IMR-90 (cell line): ENCODE measurements around the gene IGIP. TPM values are rescaled to one million over a fixed set of nuclear protein-coding genes. Genes with fewer than 3 reads are reported as not detected.

ENCODE experiments used
- ATAC-seq: fragments of 200-7000 bp; cut with Tn5 transposase; 2 replicates; pipeline ENCODE4 v1.9.1; 2020; ENCODE audit warnings: low read depth, mild to moderate bottlenecking, moderate library complexity
- BruUV-seq: library from RNA; stranded (reverse); fragments of 400-500 nt; replicated peaks from 2 replicates; lab custom pipeline; 2021; lab: Mats Ljungman, UMichigan
- CTCF ChIA-PET: fragments of 300-600 bp; formaldehyde crosslinking; extraction: SDS; loops from one replicate; lab custom pipeline; 2021; ENCODE audit warnings: antibody characterized with exemption; lab: Yijun Ruan, JAX
- POLR2A ChIA-PET: fragments of 300-600 bp; sonication (Branson Sonifier 250); formaldehyde crosslinking; loops from one replicate; lab custom pipeline; 2022; ENCODE audit warnings: antibody characterized with exemption; ENCODE audit not compliant: unreplicated experiment; lab: Charles Lee
- DNase-seq: peaks from one replicate; pipeline ENCODE4 v3.0.0; 2013
- H2AFZ ChIP-seq: replicated peaks from 2 replicates; pipeline ENCODE3; 2013; ENCODE audit warnings: low read length, mild to moderate bottlenecking; ENCODE audit not compliant: poor library complexity
- H2AK5ac ChIP-seq: 2 replicates; pipeline ENCODE4 v1.6.1; 2013; ENCODE audit warnings: low read depth, low read length, inconsistent platforms
- H2AK9ac ChIP-seq: replicated peaks from 2 replicates; pipeline ENCODE3; 2013; ENCODE audit warnings: mild to moderate bottlenecking, low read depth, low read length, moderate library complexity; ENCODE audit not compliant: poor library complexity
- H2BK120ac ChIP-seq: 2 replicates; pipeline ENCODE4 v1.6.1; 2013; ENCODE audit warnings: low read depth, low read length, inconsistent platforms
- H2BK15ac ChIP-seq: 3 replicates; pipeline ENCODE4 v1.6.1; 2013; ENCODE audit warnings: low read depth, low read length, inconsistent platforms
- H2BK20ac ChIP-seq: 2 replicates; pipeline ENCODE4 v1.6.1; 2013; ENCODE audit warnings: low read depth, mild to moderate bottlenecking, inconsistent platforms, low read length, moderate library complexity
- H2BK5ac ChIP-seq: 2 replicates; pipeline ENCODE4 v1.6.1; 2013; ENCODE audit warnings: mild to moderate bottlenecking, low read depth, low read length, inconsistent platforms; ENCODE audit not compliant: poor library complexity, severe bottlenecking
- H3K14ac ChIP-seq: replicated peaks from 2 replicates; pipeline ENCODE4 v1.6.1; 2013; ENCODE audit warnings: low read depth, low read length, inconsistent platforms
- H3K18ac ChIP-seq: 2 replicates; pipeline ENCODE4 v1.6.1; 2013; ENCODE audit warnings: low read depth, low read length, control low read depth
- H3K23ac ChIP-seq: 2 replicates; pipeline ENCODE4 v1.6.1; 2013; ENCODE audit warnings: low read depth, low read length, inconsistent platforms
- H3K27ac ChIP-seq: 2 replicates; pipeline ENCODE4 v1.5.1; 2013; ENCODE audit warnings: mild to moderate bottlenecking, control low read depth, low read length; ENCODE audit not compliant: insufficient read depth
- H3K27me3 ChIP-seq: 2 replicates; pipeline ENCODE4 v1.6.1; 2013; ENCODE audit warnings: low read length; ENCODE audit not compliant: control insufficient read depth, insufficient read depth
- H3K36me3 ChIP-seq: 2 replicates; pipeline ENCODE4 v1.6.1; 2013; ENCODE audit warnings: low read length, mixed read lengths; ENCODE audit not compliant: control insufficient read depth, insufficient read depth
- H3K4ac ChIP-seq: 2 replicates; pipeline ENCODE4 v1.6.1; 2013; ENCODE audit warnings: low read depth, low read length, inconsistent platforms
- H3K4me1 ChIP-seq: 2 replicates; pipeline ENCODE4 v1.6.1; 2013; ENCODE audit warnings: low read length, mixed read lengths; ENCODE audit not compliant: control insufficient read depth, insufficient read depth
- H3K4me2 ChIP-seq: 2 replicates; pipeline ENCODE4 v1.6.1; 2013; ENCODE audit warnings: low read depth, mild to moderate bottlenecking, control low read depth, low read length, moderate library complexity
- H3K4me3 ChIP-seq: 2 replicates; pipeline ENCODE4 v1.5.1; 2013; ENCODE audit warnings: low read depth, mild to moderate bottlenecking, control low read depth, low read length, moderate library complexity; ENCODE audit not compliant: insufficient read depth
- H3K56ac ChIP-seq: 2 replicates; pipeline ENCODE4 v1.6.1; 2013; ENCODE audit warnings: low read length, inconsistent platforms; ENCODE audit not compliant: insufficient read depth; ENCODE audit errors: extremely low read depth
- H3K79me1 ChIP-seq, 2 experiments: 2 replicates each; pipeline ENCODE4 v1.6.1; 2013; ENCODE audit warnings: low read length in 2 of 2, inconsistent platforms in 1 of 2, low read depth in 1 of 2
- H3K9ac ChIP-seq: 2 replicates; pipeline ENCODE4 v1.6.1; 2013; ENCODE audit warnings: low read depth, low read length, control low read depth
- H3K9me1 ChIP-seq: 2 replicates; pipeline ENCODE4 v1.6.1; 2013; ENCODE audit warnings: low read length, inconsistent platforms; ENCODE audit not compliant: insufficient read depth
- H3K9me3 ChIP-seq: 2 replicates; pipeline ENCODE4 v1.6.1; 2013; ENCODE audit warnings: low read length; ENCODE audit not compliant: control insufficient read depth, insufficient read depth
- H4K20me1 ChIP-seq: 2 replicates; pipeline ENCODE4 v1.6.1; 2013; ENCODE audit warnings: low read length, inconsistent platforms; ENCODE audit not compliant: insufficient read depth
- H4K5ac ChIP-seq: 2 replicates; pipeline ENCODE4 v1.6.1; 2013; ENCODE audit warnings: mild to moderate bottlenecking, low read depth, low read length, control low read depth
- H4K8ac ChIP-seq, 2 experiments: 2 replicates each; pipeline ENCODE4 v1.6.1; 2013; ENCODE audit warnings: low read depth in 2 of 2, low read length in 2 of 2, control low read depth in 1 of 2, inconsistent platforms in 1 of 2
- H4K91ac ChIP-seq: 2 replicates; pipeline ENCODE4 v1.6.1; 2013; ENCODE audit warnings: low read depth, low read length, inconsistent platforms; ENCODE audit not compliant: insufficient read depth
- BHLHE40 ChIP-seq: fragments of 150-350 bp; IDR thresholded peaks from 2 replicates; pipeline ENCODE4 v1.6.1; 2016; ENCODE audit warnings: mild to moderate bottlenecking, low read depth, low read length
- CHD1 ChIP-seq: IDR thresholded peaks from 2 replicates; pipeline ENCODE4 v1.6.1; 2012; ENCODE audit warnings: low read depth, low read length, improper control_type of control experiment
- CTCF ChIP-seq: conservative IDR thresholded peaks from 2 replicates; pipeline ENCODE4 v1.5.1; 2012; ENCODE audit warnings: mild to moderate bottlenecking, low read depth, low read length, improper control_type of control experiment
- ELK1 ChIP-seq: fragments of 150-350 bp; IDR thresholded peaks from 2 replicates; pipeline ENCODE4 v1.6.1; 2016; ENCODE audit warnings: low read depth, mild to moderate bottlenecking, low read length, moderate library complexity, borderline replicate concordance
- FOS ChIP-seq: fragments of 150-350 bp; IDR thresholded peaks from 2 replicates; pipeline ENCODE4 v1.6.1; 2016; ENCODE audit warnings: low read depth, low read length
- MAZ ChIP-seq: IDR thresholded peaks from 2 replicates; pipeline ENCODE4 v1.6.1; 2012; ENCODE audit warnings: low read depth, mild to moderate bottlenecking, low read length, improper control_type of control experiment, moderate library complexity, borderline replicate concordance
- NFE2L2 ChIP-seq: fragments of 150-350 bp; IDR thresholded peaks from 2 replicates; pipeline ENCODE4 v1.6.1; 2016; ENCODE audit warnings: low read depth, mild to moderate bottlenecking, low read length
- RAD21 ChIP-seq: IDR thresholded peaks from 2 replicates; pipeline ENCODE4 v1.6.1; 2012; ENCODE audit warnings: low read length, improper control_type of control experiment
- RFX5 ChIP-seq: IDR thresholded peaks from 2 replicates; pipeline ENCODE4 v1.8.0; 2012; ENCODE audit warnings: low read depth, mild to moderate bottlenecking, low read length, moderate library complexity
- SMC3 ChIP-seq: fragments of 150-350 bp; IDR thresholded peaks from 2 replicates; pipeline ENCODE4 v1.6.1; 2016; ENCODE audit warnings: low read depth, mild to moderate bottlenecking, antibody characterized with exemption, low read length, moderate library complexity
- USF2 ChIP-seq: fragments of 150-350 bp; IDR thresholded peaks from 2 replicates; pipeline ENCODE4 v1.6.1; 2017; ENCODE audit warnings: mild to moderate bottlenecking, antibody characterized with exemption, low read length, low read depth
- WGBS, 2 experiments: methylation state at CpG; one replicate each; pipeline versions ENCODE4 v1.1.5 to v1.1.7; 2013; ENCODE audit warnings: missing lambda C conversion rate in 2 of 2; ENCODE audit not compliant: insufficient read length in 1 of 2; ENCODE audit errors: extremely low coverage in 2 of 2; 5-methylcytosine and 5-hydroxymethylcytosine counted together
- dilution Hi-C: fragments of 300-500 bp; cut with HindIII; formaldehyde crosslinking; loops from one replicate; pipeline ENCODE4 v1.14.3; 2018; ENCODE audit warnings: low sequenced_read_pairs; ENCODE audit not compliant: unreplicated experiment
- in situ Hi-C: fragments of 300-500 bp; cut with MboI; formaldehyde crosslinking; loops from 3 replicates; pipeline ENCODE4 v1.14.3; 2019; ENCODE audit warnings: low sequenced_read_pairs, inconsistent platforms, mixed read lengths
- intact Hi-C: fragments of 100-400 bp; cut with micrococcal nuclease; formaldehyde crosslinking; loops from 2 replicates; pipeline ENCODE4 v1.10.0; 2022
- polyA plus RNA-seq, 3 experiments: library from polyadenylated mRNA; depleted of rRNA; stranded (reverse); fragments of >200 nt; gene quantifications; 2 replicates each; pipeline ENCODE4 v1.2.3, GENCODE V29; 2012; ENCODE audit warnings: low replicate concordance in 1 of 3
- total RNA-seq: library from RNA; depleted of rRNA; stranded (reverse); fragments of >200 nt; gene quantifications from 2 replicates; pipeline ENCODE4 v1.2.3, GENCODE V29; 2012

IGIP gene
- total and polyA plus RNA-seq, 2 of the 4 experiments (the other 2 are of a cell fraction): 1.2 to 5.0 TPM

- Histone ChIP-seq H4K8ac (no peak overlapping the region), H4K20me1 (no peaks in the 10 kb centered on the region; the same call in 1 of the 2 replicates), H3K9me1 (no peaks in the 10 kb centered on the region), H2BK15ac (no peak overlapping the region), H3K23ac (no peak overlapping the region), H3K9ac (no peak overlapping the region), H2AK9ac (no peak overlapping the region), H4K91ac (no peak overlapping the region), H3K79me1 (no peaks in the 10 kb centered on the region), H2BK120ac (no peak overlapping the region), H2AFZ (peak overlapping the region; percentile 45), H3K4me2 (no peak overlapping the region), H3K4me3 (no peak overlapping the region), H3K4me1 (no peaks in the 10 kb centered on the region), H2BK20ac (no peak overlapping the region), H3K4ac (no peak overlapping the region), H3K27me3 (no peaks in the 10 kb centered on the region), H3K9me3 (no peaks in the 10 kb centered on the region), H2BK5ac (no peak overlapping the region), H4K5ac (no peak overlapping the region), H3K18ac (no peak overlapping the region), H3K56ac (no peak overlapping the region), H3K27ac (no peak overlapping the region), H2AK5ac (no peak overlapping the region), H3K36me3 (no peaks in the 10 kb centered on the region), H3K14ac (no peak overlapping the region)
- dilution Hi-C loops (no loop called here), intact Hi-C loops (no loop called here), in situ Hi-C loops (loop anchor here (5.0 to 10.0 kb wide), 2 partner anchors 93 to 381 kb away; no protein-coding TSS in a partner anchor)
- ChIA-PET CTCF (no interaction called here), POLR2A (no interaction called here)
- no TSS peak for BruUV-seq
- TF ChIP-seq RAD21 (no peak), CHD1 (no peak), SMC3 (no peak), RFX5 (no peak), FOS (no peak), ELK1 (no peak), NFE2L2 (no peak), BHLHE40 (no peak), USF2 (no peak), MAZ (no peak), CTCF (no peak)
- DNase-seq (no peak), ATAC-seq (no peak)
- WGBS, 2 experiments: 74% methylated on average over 4 of the region's 5 CpGs; no CpG with 5 or more reads in 1 of the 2 experiments
Observed at GRCh38 chr5:140165101-140165922, 39.6 kb downstream of the IGIP start.
